IMR-90 (cell line): ENCODE results near the gene ACTBL2. TPM values are rescaled to one million over a fixed set of nuclear protein-coding genes. Genes with fewer than 3 reads are reported as not detected.

Experiments
- CEBPB ChIP-seq: IDR thresholded peaks from 2 replicates; pipeline ENCODE4 v1.6.1; 2012; ENCODE audit warnings: low read depth, low read length, improper control_type of control experiment
- CHD1 ChIP-seq: IDR thresholded peaks from 2 replicates; pipeline ENCODE4 v1.6.1; 2012; ENCODE audit warnings: low read depth, low read length, improper control_type of control experiment
- POLR2A ChIP-seq: IDR thresholded peaks from 2 replicates; pipeline ENCODE4 v1.6.1; 2012; ENCODE audit warnings: mild to moderate bottlenecking, low read depth, low read length
- polyA plus RNA-seq, 3 experiments: library from polyadenylated mRNA; depleted of rRNA; stranded (reverse); fragments of >200 nt; gene quantifications; 2 replicates each; pipeline ENCODE4 v1.2.3, GENCODE V29; 2012; ENCODE audit warnings: low replicate concordance in 1 of 3
- total RNA-seq: library from RNA; depleted of rRNA; stranded (reverse); fragments of >200 nt; gene quantifications from 2 replicates; pipeline ENCODE4 v1.2.3, GENCODE V29; 2012

The ACTBL2 gene
- total and polyA plus RNA-seq, 2 of the 4 experiments (the other 2 are of a cell fraction): 0.29 to 1.6 TPM

- TF ChIP-seq CEBPB: no peak
- no peak for TF ChIP-seq POLR2A
- TF ChIP-seq CHD1: no peak
Observed at GRCh38 chr5:57495285-57496086, 12.9 kb upstream of the ACTBL2 start (continued).
